Kidney tubule cell (primary cell): ENCODE measurements around the gene DHX38.

Source experiments
- DNase-seq: peaks from one replicate; pipeline ENCODE4 v3.0.0-alpha.2; 2018; ENCODE audit warnings: low spot score

Gene DHX38

GRCh38 chr16:72122308-72122707, 28.7 kb downstream of the DHX38 start:
- no peak for DNase-seq

GRCh38 chr16:72122916-72123315, 29.3 kb downstream of the DHX38 start:
- DNase-seq = no peak

- DNase-seq = no peak
Observed at GRCh38 chr16:72123426-72123825, 29.8 kb downstream of the DHX38 start.

- DNase-seq = no peak
Observed at GRCh38 chr16:72124148-72124547, 30.5 kb downstream of the DHX38 start.

DNA sequence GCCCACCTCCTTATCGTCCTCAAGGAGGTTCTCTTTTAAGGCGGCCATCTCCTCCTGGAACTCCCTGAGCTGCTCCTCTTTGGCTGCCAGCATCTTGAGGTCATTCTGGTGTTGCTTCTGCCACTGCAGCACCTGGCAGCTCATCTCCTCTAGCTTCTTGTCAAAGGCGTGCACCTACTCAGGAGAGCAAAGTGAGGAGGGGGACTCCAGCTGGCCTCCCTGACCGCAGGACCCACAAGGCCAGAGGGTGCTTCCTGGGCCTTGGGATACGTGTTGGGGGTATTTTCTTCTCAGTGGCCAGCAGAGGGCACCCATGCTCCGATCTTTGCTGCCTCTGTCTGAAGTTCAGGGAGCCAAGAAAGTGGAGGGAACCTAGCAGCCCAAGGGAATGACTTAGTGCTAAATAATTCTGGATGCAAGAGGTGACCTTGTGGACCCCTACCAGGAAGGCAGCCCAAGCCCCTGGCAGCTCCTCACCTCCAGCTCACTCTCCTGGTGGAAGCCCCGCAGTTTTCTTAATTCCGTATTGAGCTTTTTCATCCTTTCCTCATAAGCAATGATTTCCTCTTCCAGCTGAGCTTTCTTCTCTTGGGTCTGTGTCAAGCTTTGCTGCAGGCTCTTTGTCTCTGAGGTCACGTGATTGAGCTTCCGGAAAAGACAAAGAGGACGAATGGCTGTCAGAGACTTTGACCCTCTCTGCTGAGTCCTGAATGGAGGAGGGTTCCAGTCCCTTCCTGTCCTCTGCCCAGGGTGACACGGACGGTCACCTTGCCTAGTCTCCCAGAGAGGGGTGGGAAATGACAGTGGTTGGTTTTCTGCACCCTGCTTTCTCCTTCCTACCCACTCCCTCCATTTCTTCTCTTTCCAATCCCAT, 31.4 kb downstream of the DHX38 start:
- peak; percentile 74 for DNase-seq

DNA sequence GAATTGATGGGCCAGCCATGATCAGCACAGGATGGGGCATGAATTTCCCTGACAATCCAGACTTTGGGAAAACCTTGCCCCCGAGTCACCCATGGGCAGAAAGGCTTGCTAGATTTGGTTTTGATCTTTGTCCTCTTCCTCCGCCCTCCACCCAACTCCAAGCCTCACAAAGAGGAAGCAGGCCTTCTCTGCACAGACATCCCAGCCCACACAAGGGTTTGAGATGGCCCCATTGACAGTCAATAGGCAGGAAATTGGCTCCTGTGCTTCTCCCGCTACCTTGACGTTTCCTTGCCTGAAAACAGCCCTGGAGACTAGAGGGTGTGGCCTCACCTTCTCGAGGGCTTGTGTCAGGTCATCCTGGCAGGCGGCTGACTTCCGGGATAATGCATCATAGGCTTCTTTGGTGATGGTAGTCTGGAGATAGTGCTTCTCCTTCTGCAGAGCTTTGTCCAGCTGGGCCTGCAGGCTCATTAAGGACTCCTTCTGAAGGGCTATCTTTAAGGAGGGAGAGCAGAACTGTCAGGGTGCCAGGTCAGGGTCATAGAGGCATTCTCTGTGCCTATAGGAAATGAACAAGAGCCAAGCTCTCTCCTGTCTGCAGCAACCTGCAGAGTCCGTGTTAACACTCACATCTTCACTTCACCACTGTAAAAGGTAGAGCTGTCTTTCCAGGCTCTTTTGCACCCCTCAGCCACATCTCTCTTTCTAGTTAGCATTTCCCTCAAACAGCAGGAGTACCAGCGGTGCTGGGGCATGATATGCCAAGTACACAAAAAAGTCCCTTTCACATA, 32.2 kb downstream of the DHX38 start:
- no peak for DNase-seq

- DNase-seq = no peak
Observed at GRCh38 chr16:72126429-72126765, 32.8 kb downstream of the DHX38 start.

DNA sequence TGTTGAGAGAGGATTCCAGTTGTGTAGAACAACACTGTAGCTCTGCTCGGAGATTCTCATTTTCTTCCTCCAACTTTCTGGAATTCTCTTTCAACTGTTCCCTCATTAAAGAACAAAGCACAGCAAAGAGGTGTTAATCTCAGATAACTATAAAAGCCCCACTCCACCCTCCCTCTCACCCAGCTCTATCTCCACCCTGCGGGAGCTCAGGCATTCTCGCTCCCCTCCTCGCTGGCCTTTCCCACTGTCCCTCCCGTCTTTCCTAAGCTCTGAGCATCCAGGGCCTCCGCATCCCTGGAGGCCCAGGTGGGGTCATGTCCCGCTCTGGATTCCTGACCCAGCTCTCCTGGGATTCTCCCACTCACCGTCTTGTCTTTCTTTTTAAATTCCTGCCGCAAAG, 35.1 kb downstream of the DHX38 start:
- DNase-seq = no peak

- no peak for DNase-seq
Observed at GRCh38 chr16:72129976-72130656, 36.5 kb downstream of the DHX38 start.

DNA sequence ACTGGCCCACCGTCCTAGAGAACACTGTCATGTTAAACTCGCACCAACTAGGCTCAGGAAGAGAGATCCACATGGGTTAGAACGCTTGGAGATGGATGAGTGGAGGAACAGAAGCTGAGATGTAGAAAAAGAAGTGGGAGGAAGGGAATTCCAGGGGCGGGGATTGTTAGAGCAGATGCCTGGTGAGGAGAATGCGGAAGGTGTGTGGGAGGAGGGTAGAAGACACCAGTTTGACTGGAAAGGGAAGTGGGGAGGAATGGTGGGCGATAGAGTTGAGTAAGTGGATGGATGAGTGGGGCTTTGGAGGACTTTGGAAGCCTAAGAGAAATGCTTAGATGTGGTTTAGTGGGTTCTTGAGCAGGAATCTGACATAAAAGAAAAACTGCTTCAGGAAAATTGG, 37.4 kb downstream of the DHX38 start:
- no peak for DNase-seq

- no peak for DNase-seq
Observed at GRCh38 chr16:72132726-72133125, 39.1 kb downstream of the DHX38 start.

- no peak for DNase-seq
Observed at GRCh38 chr16:72134507-72134906, 40.9 kb downstream of the DHX38 start.

GRCh38 chr16:72137380-72138063, 43.9 kb downstream of the DHX38 start:
- DNase-seq = no peak

GRCh38 chr16:72138064-72138572, 44.5 kb downstream of the DHX38 start:
- DNase-seq = no peak

- no peak for DNase-seq
Observed at GRCh38 chr16:72139908-72140307, 46.3 kb downstream of the DHX38 start.

DNA sequence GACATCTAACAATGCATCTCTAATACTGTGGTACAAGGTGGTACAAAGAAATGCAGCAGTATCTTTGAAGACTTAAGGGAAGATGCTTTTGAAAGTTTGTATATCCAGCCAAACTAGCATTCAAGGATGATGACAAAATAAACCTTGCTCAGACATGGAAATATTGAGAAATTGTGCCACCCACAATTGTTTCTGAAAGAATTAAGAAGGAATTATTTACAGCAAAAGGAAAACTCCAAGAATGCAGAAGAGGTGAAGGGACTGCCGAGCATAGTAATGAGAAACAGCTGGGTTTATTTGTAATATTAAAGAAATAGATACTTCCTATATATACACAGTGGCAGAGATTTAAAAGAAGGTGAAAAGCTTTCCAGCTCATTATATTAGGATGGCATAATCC, 48.8 kb downstream of the DHX38 start:
- DNase-seq = no peak

DNA sequence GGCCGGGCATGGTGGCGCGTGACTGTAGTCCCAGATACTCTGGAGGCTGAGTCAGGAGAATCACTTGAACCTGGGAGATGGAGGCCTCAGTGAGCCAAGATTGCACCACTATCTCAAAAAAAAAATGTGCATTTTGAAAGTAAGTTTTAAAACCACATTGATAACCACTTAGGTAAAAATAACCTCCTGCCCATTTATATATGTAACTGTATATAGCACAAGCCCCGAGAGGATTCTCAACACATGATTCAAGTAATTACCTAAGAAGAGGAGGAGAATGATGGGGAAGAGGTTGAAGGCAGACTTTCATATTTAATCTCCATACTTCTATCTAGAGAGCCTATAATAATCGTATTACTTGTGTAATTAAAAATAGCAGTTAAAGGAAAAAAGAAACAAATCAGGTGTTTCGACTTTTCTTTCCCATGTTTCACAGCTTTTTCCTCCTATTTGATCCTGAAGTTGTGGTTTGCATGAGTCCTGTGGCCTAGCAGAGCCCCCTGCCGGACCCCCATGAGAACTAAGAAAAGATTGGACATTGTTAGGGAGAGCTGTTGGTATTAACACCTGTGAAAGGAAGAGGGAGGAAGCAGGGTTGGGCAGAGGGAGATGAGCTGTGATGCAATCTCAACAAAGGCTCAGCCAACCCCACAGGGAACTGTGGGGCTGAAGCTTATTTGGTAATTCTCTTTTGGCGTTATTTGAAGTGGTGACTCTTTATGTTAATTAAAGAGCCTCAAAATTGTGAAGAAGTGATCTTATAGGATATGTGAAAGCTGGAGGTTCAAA, 56.2 kb downstream of the DHX38 start:
- DNase-seq = no peak

DNA sequence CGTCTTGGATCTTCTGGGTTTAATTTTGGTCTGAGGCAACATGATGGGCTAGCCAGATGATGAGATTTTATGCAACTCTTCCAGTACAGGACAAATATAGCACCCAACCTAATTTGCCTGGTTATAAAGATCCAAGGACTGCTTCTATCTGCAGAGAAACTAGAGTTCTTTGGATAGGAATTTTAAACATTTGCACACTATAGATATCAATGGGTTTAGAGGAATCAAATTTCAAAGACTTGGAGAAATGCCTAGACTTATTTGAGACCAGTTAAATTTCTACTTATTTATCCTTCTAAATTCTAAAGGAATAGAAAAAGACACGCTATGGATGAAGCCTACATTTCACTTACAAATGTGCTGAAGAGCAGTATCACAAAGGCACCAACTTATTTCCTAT, 65.7 kb downstream of the DHX38 start:
- DNase-seq = no peak

DNA sequence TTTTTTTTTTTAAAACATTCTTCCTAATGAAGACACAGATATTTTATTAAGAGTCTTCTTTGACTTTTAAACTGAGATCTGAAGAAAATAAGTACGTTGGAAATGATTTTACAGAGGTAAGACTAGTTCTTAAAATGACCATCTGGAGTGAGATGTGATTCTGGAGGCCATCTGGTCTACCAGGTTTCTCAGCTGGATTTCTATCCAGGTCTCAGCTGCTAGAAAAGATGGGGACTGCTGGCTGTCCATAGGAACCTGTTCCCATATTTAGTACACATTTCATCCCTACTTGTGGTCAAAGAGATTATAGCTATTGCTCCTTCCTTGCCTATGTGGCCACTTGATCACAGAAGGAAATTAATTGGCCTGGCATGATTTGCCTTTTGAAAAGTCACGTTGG, 66.2 kb downstream of the DHX38 start:
- no peak for DNase-seq

- DNase-seq = no peak
Observed at GRCh38 chr16:72162105-72162692, 68.6 kb downstream of the DHX38 start.
